Measurements from ENCODE around the gene CRTC3. TPM values are rescaled to one million over a fixed set of nuclear protein-coding genes. Genes with fewer than 3 reads are reported as not detected.
"Not testable (repeated sequence)": the region's sequence is repeated elsewhere in the genome, so short reads cannot be mapped to it uniquely, and the experiment has no call there.

The CRTC3 gene
- 31.5 TPM for total RNA-seq

DNA sequence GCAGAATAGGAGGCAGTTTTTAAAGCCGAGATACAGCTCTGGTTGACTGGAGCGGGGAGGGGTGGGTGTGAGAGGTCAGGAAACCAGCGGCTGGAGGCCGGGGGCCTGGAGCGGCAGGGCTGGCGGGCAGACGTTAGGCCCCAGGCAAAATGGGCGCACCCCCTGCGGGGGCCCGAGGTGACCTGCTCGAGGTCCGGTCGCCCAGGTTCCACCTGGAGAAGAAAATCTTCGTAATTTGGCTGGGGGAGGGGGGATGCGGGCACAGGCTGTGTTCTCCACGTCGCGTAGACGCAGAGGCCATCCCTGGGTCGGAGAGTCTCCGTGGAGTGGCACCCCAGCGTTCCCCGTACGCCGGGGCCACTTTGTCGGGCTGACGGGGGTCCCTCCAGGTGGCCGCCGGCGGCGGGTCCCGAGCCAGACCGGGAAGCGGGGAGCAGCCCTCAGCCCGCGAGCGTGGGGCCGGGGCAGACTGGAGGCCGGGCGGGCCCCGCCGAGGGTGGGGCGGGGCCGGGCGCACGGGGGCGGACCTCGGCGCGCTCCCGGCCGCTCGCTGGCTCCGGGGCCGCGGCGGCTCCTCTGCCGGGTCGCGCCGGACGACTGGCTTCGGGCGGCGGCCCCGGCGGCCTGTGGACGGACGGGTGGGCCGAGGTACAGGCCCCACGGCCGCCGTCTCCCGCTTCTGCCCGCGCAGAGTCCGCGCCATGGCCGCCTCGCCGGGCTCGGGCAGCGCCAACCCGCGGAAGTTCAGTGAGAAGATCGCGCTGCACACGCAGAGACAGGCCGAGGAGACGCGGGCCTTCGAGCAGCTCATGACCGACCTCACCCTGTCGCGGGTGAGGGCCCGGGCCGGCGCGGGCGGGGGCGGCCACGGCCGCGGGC, at the start of gene CRTC3:
Gene CRTC3, plus strand, starts transcription at position 553 of the 879 bp plus-strand sequence. Its CDS starts 149 bp downstream, at position 702.
- DNase-seq, result peak; percentile 70

GRCh38 chr15:90481023-90481422, 48.7 kb upstream of the CRTC3 start:
- DNase-seq, result no peak

GRCh38 chr15:90482124-90483011, 47.4 kb upstream of the CRTC3 start:
- DNase-seq, result peak; percentile 68

- no peak for DNase-seq
Measured at GRCh38 chr15:90483012-90483307, 46.8 kb upstream of the CRTC3 start.

DNA sequence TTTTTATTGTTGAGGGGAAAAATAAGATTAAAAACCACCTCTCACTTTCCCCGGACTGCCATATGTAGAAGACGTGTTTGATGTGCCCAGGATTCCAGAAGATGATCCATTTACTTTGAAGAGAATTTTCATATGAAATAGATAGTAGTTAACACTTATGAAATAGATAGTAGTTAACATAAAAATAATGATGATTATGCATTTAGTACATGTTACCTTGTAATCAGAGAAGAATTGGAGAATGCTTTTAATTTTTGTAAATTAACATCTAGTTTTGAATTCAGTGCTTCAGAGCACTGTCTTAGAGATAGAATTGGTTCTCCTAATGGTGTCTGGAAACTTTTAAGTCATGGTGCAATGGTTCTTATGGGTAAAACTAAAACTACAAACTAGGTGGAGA, 46.1 kb upstream of the CRTC3 start:
- DNase-seq, result no peak

DNA sequence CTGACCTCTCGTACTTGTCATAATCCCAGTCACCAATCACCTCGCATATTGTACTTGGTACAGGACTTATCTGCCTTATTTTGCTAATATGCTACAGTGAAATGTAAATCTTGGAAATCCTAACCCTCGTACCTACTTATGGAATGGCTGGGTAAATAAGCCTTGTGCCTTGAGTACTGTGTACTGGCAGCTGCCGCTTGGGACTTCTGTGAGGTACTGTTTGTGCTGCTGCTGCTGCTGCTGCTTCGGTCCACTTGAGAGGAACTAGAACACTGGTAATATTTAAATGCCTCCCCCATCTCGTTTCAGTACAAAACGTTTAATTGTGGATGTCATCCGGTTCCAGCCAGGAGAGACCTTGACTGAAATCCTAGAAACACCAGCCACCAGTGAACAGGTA, 42.5 kb upstream of the CRTC3 start:
- no peak for DNase-seq

GRCh38 chr15:90489514-90489913, 40.2 kb upstream of the CRTC3 start:
- no peak for DNase-seq

- no peak for DNase-seq
Measured at GRCh38 chr15:90489944-90490343, 39.8 kb upstream of the CRTC3 start.

GRCh38 chr15:90493647-90494046, 36.1 kb upstream of the CRTC3 start:
- DNase-seq, result no peak

DNA sequence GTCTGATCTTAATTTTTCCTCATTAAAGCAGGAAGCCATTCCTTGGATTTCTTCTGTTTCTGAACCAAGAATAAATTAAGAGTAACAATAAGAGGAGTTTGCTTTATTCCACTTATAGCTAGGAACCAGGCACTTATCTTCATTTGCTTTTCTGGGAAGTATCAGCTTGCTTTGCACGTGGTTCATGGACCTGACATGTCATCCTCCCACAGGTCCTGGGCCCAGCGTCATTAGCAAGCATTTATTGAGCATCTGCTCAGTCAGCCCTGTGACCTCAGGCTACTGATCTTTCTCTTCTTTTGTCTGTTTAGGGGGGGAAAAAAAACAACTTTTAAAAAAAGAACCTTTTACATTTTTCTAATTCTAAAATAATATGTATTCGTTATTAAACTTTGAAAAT, 34.7 kb upstream of the CRTC3 start:
- DNase-seq, result no peak

DNA sequence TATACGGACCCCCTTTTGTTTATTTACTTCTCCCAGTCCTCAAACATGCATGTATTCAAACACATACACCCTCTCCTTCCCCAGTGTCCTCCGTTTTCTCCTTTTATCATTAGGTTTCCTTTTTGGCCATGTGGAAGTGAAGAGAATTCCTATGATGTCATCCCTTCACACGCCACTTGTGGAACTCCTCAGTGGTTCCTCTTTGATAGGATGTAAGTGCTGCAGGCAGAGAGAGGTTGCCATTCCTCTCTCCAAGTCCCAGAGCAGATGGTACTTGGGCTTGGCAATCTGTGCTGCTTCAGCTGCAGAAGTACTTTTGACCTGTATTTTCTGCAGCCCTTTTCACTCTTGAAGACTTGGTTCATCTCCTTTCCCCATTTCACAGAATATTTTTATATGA, 32.9 kb upstream of the CRTC3 start:
- DNase-seq, result peak; percentile 18

GRCh38 chr15:90497376-90497775, 32.3 kb upstream of the CRTC3 start:
- DNase-seq, result no peak

DNA sequence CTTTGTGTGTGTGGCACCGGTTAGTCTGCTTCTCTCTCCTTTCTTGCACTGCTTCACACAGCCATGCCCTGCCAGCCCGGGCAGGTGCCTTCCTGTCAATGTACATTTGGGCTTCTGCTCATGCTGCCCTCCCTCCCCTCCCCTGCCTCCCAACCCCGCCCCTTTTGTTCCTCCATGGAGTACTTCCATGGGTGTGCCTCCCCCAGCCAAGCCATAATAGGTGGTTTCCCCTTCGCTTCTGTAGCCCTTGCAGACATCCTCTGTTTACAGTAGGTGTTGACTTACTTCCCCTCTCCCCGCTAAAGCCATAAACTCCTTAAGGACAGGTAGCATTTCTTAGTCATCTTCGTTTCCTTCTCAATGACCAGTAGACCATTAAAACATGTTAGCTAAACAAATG, 31.8 kb upstream of the CRTC3 start:
- peak; percentile 39 for DNase-seq

GRCh38 chr15:90500171-90500570, 29.6 kb upstream of the CRTC3 start:
- no peak for DNase-seq

DNA sequence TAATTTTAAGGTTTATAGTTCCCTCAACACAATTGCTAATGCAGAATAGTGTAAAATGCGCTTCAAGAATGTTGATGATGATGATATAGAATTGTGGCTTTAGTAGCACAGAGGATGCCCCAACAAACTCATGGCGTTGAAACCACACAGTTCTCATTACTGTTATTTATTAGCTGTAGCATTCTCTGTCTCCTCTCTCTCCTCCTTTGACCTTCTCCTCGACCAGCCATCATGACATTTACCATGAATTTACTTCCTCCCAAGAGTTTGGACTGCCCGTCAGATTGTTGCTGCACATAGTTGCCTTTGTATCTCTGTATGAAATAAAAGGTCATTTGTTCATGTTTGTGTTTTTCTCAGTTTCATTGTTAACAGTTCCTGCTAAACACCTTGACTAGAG, 27.8 kb upstream of the CRTC3 start:
- no peak for DNase-seq

GRCh38 chr15:90510781-90511180, 18.9 kb upstream of the CRTC3 start:
- DNase-seq, result not testable (repeated sequence)

DNA sequence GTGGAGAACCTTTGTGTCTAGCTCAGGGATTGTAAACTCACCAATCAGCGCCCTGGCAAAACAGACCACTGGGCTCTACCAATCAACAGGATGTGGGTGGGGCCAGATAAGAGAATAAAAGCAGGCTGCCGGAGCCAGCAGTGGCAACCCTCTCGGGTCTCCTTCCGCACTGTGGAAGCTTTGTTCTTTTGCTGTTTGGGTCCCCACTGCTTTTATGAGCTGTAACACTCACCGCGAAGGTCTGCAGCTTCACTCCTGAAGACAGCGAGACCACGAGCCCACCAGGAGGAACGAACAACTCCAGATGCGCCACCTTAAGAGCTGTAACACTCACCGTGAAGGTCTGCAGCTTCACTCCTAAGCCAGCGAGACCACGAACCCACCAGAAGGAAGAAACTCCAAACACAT, 18.5 kb upstream of the CRTC3 start:
- not testable (repeated sequence) for DNase-seq

- no peak for DNase-seq
Measured at GRCh38 chr15:90512276-90512675, 17.4 kb upstream of the CRTC3 start.

GRCh38 chr15:90512981-90513380, 16.7 kb upstream of the CRTC3 start:
- DNase-seq, result no peak

DNA sequence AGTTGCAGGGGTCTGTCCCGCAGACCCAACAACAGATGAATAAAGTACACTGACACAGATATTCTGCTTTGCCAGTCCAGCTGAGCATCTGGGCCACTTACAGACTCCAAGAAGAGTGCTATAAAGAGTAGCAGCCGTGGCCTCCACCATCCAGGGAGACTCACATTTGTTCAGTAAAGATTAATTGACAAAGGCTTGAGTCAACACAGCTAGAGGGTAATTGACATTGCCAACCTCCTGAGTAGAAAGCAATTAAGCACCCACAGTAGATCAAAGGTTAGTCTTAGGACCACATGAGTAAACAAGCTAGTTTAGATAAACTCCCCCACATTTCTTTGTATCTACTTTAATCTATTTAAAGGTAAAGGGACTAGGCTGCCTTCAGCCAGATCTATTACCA, 16.3 kb upstream of the CRTC3 start:
- DNase-seq, result no peak

GRCh38 chr15:90513893-90514292, 15.8 kb upstream of the CRTC3 start:
- not testable (repeated sequence) for DNase-seq

DNA sequence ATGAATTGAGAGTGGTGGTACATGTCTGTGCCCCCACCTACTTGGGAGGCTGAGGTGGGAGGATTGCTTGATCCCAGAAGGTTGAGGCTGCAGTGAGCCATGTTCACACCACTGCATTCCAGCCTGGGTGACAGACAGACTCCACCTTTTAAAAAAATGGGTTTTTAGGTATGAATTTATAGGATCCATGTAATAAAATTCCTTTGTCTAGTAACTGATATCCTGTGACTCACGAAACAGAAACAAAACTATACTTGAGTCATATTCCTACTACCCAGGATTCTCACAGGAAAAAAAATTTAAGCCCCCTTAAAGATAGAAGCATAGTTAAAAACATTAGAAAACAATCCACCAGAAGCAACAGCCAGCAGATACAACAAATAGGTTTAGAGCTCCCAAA, 10.0 kb upstream of the CRTC3 start:
- no peak for DNase-seq

- DNase-seq, result no peak
Measured at GRCh38 chr15:90520365-90520764, 9.4 kb upstream of the CRTC3 start.

DNA sequence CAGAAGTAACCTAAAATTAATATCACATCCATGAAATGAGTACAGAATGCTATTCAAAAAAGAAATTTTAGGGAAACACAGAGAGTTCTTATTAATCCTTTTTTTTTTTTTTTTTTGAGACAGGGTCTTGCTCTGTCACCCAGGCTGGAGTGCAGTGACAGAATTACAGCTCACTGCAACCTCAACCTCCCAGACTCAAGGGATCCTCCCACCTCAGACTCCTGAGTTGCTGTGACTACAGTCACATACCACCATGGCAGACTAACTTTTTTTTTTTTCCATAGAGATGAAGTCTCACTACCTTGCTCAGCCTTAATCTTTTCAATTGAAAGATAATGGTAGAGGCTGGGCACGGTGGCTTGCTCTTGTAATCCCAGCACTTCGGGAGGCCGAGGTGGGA, 6.3 kb upstream of the CRTC3 start:
- no peak for DNase-seq
